DND-41 (cell line): ENCODE data around the gene USP22.

Experiments used
- CTCF ChIP-seq: IDR thresholded peaks from 2 replicates; pipeline ENCODE4 v1.5.1; 2012; ENCODE audit warnings: borderline replicate concordance, low read length, moderate library complexity, mild to moderate bottlenecking; ENCODE audit not compliant: poor library complexity, severe bottlenecking; ENCODE audit errors: extremely low read depth
- EZH2 ChIP-seq: IDR thresholded peaks from 3 replicates; pipeline ENCODE4 v1.6.1; 2012; ENCODE audit warnings: borderline replicate concordance, low read depth, mild to moderate bottlenecking, moderate library complexity, low read length, inconsistent platforms; ENCODE audit not compliant: severe bottlenecking

GRCh38 chr17:21030375-21030774, 12.4 kb downstream of the USP22 start:
- TF ChIP-seq CTCF = no peak
- no peak for TF ChIP-seq EZH2
